Stimulated activated CD8-positive, alpha-beta memory T cell treated with anti-CD3 and anti-CD28 coated beads, Interleukin-15, amount 100 ng/mL, for 48 hours (primary cell): ENCODE measurements around the gene GPC6.

ENCODE experiments used
- DNase-seq, 2 donors: peaks; one replicate each; pipeline ENCODE4 v3.0.0-alpha.2; 2020; ENCODE audit warnings: low read depth in 2 of 2

Gene GPC6

DNA sequence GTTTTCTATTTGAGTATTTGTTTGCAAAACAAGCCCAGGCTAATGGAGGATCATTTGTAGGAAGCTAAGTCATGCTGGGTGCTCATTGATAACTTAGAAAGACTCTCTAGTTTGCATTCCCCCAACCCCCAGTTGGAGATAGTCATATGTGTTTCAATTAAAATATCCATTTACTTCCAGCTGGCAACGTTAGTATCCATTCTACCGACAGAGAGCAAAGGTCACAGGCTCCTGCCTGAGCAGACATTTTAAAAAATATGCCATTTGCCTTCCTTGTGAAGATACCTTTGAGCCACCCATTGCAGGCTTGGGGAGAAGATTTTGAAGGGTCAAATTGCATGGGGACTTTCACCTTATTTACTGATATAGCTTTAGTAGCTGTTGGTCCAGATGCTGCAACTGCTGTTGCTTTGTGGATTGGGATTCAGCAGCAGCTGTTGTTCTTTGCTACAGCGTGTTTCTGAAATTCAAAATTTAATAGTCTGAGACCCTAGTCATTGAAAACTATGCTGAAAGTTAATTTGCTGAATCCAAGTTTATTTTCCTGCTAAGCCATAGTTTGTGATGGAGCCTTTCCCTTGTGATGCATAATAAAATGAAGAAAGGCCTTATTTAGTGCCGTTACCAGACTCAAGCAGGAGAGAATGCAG, 335.1 kb downstream of the GPC6 start:
- DNase-seq = no peak

DNA sequence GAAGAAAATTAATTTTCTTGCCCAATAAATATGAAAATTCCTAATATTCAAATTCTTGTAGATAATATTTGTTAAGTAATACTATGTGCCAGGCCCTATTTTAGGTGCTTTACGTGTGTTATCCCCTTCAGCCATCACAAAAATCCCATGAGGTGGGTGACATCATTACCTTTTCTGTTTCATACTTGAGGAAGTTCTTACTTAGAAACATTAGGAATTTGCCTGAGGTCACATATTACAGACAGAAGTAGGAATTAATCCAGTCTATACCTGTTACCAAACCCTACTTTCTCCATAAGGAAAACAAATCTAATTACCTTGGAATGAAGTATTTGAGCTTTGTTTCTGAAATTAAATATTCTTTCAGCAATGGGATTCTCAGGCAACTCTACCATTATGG, 336.1 kb downstream of the GPC6 start:
- no peak for DNase-seq

DNA sequence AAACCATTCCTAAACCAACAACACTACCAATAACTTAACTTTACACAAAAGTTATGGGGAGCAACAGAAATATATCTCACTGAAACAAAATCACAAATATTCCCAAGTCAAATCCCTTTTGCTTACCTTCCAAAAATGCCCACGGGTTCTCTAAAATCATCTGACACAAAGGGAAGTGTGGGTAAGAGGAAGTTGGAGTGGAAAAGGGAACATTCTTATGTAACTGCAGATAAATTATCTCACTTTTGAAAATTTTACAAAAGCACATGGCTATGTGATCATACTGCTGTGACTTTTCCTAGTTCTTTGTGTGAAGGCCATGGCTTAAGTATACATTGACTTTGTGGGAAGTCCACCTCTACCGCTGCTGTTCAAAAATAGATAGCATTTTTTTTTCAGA, 350.5 kb downstream of the GPC6 start:
- DNase-seq = no peak

DNA sequence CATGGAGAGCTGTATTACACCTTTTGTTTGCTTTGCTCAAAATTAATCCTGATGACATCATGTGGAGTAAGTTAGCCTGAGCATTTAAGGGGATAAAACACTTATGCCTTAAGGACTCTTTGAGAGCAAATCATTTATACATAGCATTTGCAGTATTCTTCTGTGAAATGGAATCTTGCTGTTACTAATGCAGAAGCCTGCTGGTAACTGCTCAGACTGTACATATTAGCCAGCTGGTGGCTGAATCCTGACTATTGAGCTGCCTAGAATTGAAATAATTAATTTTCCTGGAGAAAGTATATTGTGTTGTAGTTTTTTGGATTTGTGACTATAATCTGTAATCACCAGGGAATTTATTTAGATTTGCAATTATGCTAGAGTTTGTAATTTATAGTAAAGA, 363.2 kb downstream of the GPC6 start:
- DNase-seq = no peak

DNA sequence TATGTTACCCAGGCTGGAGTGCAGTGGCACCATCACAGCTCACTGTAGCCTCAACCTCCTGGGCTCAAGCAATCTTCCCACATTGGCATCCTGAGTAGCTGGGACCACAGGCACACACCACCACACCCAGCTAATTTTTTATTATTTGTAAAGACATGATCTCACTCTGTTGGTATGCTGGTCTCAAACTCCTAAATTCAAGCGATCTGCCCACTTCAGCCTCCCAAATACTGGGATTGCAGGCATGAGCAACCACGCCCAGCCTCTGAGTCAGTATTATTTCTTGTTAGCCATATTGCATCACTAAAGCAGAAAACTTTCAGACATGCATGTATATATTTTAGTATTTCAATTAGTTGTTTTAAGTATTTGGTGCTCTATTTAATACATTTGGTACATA, 376.4 kb downstream of the GPC6 start:
- DNase-seq = no peak

DNA sequence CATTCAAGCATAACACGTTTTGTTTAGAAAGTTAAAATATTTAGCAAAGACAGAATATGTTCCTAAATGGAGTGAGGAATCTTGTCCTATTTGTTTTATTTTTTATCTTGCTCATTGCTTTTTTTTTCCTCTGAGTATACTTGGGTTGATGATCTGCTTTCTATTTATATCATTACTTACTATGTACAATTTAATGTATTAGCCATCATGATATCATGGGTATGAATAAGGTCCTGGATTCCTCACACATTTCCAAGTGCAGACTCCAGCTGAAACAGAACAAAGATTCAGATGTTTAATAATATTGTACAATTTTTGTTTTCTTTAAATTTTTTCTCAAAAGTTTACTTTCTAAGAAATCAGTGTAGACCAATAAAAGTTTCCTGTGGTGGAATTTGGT, 388.2 kb downstream of the GPC6 start:
- no peak for DNase-seq

DNA sequence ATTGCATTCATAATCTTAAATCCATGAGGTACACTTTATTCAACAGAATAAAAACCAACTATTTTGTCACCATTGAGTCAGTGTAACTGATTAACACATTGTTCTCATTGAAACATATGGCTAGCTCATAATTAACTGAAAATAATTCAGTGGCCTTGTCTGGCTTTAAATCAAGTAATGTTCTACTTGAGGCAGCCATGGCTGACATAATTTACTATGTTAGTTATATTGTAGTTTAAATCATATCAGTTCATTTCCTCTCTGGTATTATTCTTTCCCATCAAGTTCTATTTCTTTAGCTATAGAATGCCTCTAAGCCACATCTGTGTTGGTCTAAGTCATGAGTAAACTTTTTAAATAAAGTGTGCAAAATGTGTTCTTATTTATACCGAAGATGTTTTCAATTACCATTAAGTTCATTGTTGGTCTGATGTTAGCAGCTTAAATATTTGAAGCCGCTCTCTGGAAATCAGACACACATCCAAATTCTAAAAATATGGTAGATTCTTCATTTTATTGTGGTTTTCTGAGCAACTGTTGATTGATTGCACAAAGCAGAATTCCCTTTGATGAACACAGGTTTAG, 393.7 kb downstream of the GPC6 start:
- no peak for DNase-seq

DNA sequence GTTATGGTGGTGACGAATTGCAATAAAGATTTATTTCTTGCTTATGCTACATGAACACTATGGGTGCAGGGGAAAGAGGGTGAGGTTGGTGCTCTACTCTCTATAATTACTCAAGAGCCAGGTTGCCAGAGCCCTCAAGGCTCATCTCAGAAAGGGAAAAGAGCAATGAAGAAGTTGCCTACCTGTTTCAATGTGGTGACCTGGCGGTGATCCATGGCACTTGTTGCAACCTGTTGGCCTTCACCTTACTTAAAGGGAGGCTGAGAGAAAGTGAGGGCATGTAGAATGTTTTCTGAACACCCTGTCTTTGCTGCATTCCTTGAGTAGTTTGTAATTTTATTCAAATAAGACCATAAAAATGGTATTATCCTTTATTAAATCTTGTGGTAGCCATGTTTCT, 394.4 kb downstream of the GPC6 start:
- no peak for DNase-seq

DNA sequence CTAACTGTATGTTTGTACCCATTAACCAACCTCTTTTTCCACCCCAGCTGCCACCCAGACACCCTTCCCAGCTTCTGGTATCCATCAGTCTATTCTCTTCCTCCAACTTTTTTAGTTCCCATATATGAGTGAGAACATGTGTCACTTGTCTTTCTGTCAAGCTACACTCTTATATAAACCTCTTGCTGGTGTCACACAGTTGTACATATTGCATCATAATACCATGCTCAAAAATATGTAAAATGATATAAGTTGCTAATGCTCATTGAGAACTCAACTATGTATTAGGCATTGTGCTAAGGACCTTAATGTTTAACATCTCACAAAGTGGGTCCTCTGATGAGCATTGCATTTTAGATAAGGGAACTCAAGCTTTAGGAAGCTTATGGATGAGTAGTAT, 395.4 kb downstream of the GPC6 start:
- DNase-seq = no peak

DNA sequence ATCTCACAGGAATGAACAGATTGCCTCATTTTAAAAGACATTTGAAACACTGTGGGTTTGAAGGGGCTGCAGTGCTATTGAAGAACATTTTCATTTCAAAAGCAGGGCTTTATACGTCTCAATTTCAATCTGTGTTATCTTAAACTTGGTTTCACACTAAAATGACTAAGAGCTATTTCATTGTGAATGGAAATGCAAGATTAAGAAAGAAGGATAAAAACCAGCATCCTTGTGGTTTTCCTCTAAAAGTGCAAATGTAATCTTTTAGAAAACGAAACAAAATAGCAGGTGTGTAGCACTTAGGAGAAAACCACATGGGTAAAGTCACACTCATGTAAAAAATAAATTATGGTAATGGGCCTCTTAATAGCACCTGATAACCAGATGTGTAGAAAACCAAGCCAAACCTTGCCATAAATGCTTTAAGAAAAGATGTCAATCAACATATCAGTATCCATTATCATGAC, 397.7 kb downstream of the GPC6 start:
- DNase-seq = no peak

DNA sequence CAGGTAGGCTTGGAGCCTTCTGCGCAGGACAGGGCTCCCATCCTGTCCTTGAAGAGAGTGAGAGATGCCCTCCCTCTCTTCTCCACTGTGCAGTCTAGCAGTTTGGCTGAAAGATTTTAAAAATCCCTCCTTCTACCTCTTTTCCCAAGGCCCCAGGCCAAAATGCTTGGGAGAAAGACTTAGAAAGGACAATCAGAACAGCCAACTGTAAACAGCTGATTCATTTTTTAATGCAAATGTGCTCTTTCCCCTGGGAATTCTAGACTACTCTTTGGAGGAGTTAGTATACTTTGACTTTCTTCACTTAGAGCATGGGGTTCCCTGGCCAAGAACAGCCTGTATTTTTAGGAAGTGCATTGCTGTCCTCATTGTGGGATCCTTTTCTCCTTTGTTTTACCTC, 398.9 kb downstream of the GPC6 start:
- no peak for DNase-seq

DNA sequence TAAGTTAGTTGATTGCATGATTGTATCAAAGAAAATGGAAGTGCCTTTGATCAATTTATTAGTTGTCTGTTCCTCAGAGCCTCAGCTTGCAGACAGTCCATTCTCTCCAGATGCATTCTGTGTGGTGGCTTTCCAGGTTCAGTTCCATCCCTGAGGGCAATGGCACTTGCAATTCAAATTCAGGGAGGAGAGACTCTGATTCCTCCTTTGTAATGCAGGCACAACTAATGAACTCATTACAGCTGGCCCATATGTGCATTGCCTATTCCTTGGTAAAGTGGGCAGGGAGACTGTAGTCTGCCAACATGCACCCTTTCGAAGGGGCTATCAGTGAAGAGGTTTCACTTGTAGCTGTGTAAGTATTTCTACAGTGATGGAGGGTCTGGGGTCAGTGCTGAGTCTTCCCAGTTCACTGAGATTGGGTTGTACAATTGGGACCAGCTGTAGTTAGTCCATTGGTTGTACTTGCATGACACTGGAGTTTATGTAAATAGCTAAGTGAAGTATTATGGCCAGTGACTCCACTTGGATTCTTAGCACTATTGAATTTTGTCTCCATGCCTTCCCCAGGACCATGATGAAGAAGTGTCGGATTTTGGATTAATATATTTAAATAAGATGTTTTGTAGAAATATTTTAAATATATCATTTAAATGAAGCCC, 401.7 kb downstream of the GPC6 start:
- no peak for DNase-seq

DNA sequence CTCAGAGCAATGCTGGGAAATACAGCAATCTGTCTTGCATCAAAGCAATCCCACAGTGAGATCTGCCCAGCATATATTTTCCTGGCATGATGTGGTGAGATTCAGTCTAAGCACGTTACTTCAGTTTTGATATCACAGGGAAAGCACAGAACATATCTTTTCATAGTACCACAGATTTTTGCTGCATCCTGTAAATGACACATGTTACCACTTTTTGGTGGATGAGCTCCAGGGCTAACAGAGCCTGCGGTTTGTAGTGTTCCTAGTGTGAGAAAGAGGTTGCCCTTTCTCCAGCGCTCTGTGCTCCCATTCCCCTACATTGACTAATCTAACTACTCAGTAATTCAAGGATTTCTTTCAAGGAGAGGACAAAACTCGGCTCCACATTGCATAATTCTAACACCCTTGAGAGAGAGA, 409.0 kb downstream of the GPC6 start:
- no peak for DNase-seq

DNA sequence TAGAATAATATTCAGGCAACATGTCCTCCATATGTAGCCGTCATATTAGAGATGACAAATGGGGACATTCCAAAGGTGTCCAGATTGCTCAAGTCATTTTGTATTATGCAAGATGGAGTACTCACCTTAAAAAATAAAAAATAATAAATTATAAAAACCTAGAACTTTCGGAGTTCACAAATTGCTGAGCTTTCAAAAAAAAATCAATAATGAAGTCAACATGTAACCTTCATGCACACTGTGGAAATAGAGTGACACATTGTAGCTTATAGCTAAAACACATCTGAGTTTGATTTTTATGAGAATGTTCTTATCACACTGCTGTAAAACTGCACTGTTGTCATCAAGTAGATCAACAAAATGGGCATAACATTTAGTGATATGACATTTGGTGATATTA, 411.2 kb downstream of the GPC6 start:
- no peak for DNase-seq

DNA sequence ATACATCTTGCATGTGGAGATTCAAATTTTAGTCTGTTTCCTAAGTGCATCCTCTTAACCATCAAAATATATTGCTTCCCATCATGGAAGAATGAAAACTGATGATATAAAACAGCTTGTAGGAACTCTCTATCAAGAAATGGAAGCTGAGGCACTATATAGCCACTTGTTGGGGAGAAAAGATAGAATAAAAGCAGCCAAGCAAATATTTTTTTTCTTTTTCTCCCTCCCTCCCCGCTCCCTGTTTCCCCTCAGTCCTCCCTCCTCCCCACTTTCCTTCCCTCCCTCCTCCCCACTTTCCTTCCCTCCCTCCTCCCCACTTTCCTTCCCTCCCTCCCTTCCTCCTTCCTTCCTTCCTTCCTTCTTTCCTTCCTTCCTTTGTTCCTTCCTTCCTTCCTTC, 413.8 kb downstream of the GPC6 start:
- no peak for DNase-seq

DNA sequence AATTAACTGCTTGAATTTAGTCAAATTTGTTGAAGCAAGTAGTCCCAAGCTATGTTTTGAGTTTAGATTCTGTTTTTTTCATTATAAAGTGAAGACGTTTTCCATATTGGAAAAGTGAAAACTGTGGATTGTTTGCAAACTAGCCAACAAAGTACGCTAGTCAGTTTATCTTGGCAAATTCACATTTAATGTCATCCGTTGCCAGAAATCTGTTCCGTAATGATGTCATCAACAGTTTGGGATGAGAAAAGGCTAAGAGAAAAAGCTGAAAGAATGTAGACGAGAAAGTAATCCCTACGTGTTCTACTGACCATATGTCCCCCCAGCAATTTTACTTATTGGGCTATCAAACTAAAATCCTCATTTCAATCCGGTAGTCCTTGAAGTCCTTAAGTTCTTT, 419.6 kb downstream of the GPC6 start:
- no peak for DNase-seq

DNA sequence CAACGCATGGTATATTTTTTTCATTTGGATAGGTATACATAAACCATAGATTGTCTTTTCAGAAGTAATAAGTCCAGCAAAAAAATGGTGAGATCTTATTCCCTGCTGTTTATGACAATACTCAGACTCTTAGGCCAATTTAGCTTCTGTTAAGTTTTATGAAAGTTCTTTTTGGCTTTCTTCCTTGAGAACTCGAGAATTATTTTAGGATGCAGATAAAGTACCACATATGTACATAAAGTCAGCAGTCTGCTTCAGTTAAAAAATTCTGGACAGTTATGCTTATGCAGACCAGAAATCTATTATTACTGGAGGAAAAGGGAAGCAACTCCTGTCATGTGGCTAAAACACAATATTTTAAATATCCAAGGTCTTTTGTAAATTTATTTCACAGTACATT, 422.9 kb downstream of the GPC6 start:
- DNase-seq = no peak

DNA sequence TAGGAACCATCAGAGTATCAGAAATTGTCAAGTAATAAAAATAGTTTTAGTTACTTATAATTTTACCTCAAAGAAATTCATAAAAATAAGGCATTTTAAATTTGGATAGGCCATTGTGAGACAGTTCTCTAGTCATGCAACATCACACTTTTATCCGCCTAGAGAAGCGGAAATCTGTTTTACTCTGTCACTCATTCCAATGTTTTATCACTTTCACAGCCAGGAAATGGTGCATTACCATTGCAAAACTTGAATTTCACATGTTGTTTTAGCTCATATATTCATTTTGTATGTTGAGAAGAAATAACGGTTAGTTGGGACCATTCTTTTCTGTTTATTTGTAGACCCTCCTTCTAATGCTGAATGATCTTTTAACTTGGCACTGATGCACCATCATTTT, 427.2 kb downstream of the GPC6 start:
- no peak for DNase-seq

DNA sequence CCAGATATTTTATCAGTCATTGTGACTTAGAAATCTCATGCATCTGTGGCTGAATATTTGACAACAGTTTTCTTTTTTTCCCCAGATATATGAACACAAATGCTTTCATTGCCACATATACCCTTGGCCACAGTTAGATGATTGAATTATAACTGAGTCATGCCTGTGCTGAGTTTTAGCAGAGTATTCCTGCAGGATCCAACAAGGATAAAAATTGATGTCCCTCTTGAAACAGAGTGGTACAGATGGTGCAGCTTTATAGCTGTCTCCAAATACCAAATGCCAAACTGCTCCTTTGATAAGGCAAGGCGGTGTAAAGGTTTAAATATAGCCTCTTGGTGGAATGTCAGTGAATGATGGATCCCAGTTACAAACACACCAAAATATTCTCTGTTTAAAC, 428.5 kb downstream of the GPC6 start:
- no peak for DNase-seq

DNA sequence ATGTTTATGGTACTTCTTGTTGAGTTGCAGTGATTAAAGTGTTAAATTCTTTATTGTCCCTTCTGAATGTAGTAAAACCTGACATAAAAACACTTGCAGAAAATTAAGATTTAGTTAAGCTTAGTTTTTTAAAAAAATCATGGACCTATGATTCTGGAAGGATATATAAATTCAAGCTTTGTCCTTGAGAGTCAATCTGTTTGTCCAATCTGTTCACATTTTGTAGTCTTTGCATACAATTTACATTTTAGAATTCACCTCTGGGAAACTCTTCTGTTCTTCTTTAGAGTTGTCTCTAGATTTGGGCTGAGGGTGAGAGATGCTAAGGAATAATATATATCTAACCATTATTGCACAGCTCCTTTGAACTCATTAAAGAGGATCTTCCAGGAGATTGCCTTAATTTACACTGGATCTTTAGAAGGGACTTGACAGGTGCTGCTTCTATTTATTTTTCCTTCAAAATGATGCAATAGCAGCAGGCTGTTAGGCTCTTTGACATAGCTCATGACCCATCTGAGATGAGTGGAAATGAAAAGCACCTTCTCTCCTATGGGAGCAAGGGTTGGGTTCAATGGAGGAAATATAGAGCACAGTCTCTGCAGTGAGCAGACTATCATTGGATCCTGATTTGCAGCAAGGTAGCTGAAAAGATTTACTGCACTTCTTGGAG, 433.9 kb downstream of the GPC6 start:
- DNase-seq = no peak

DNA sequence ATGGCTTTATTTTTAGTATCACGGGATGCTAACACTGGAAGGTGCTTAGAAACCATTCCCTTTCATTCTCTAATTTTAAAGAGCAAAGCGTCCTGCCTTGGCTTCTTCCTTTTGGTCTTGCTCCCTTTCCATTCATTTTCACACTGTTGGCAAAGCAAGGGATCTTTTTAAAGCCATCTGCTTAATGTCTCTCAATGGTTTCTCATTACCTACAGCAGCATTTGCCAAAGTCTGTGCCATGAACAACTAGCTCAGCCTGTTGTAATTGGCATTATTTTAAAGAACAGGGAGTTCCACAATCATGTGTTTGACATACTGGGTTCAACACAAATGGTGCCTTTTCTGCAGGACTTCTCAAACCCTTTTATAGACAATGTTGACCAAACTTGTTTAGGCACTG, 444.3 kb downstream of the GPC6 start:
- DNase-seq = no peak

DNA sequence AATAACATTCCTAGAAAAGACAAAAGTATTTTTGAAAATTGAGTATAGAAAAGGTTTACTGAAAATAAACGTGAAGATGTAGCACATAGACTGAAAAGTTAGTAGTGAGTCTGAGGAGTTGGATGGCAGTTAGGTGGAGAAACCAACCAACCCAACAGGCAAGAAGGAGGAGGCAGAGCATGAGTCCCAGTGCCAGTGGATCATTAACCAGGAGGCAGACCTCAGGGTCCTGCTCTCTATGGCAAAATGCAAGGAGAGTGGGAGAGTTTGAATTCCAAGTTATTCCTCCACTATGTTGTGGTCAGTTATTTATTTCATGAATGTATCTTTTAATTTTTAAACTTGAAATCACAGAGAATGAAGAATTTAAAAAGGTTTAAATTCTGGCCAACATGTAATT, 446.4 kb downstream of the GPC6 start:
- no peak for DNase-seq

DNA sequence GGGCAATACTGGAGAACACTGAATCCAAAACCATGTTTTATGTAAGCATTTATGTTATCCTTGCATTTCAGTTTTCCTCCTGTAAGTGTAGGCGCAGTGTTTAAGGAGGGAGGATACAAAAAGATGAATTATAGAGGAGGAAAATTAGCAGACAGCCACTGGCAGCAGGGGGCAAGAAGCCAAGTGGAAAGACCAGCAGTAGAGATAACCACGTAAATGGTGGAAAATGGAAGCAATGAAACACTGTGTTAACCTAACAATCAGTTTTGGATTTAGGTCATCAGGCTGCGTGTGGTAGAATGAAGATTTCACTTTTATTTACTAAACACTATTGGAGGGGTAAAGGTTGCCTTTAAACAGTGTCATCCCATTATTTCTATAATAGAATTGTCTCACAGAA, 447.3 kb downstream of the GPC6 start:
- DNase-seq = no peak
